Neural crest cell (in vitro differentiated cells): ENCODE measurements around the gene PLB1. TPM values are rescaled to one million over a fixed set of nuclear protein-coding genes. Genes with fewer than 3 reads are reported as not detected.

ENCODE experiments used
- DNase-seq: peaks from one replicate; pipeline ENCODE4 v3.0.0; 2021; ENCODE audit warnings: low read depth, mixed read lengths, low spot score
- H3K27ac Mint-ChIP-seq: one replicate; pipeline ENCODE4 v1.8.0; 2021; ENCODE audit warnings: mild to moderate bottlenecking, mixed read lengths; ENCODE audit not compliant: unreplicated experiment
- H3K27me3 Mint-ChIP-seq: 2 replicates; pipeline ENCODE4 v1.8.0; 2021; ENCODE audit warnings: low read depth, mild to moderate bottlenecking, mixed read lengths
- H3K36me3 Mint-ChIP-seq: 2 replicates; pipeline ENCODE4 v1.8.0; 2021; ENCODE audit warnings: low read depth, mild to moderate bottlenecking, mixed read lengths
- H3K4me1 Mint-ChIP-seq: 2 replicates; pipeline ENCODE4 v1.8.0; 2021; ENCODE audit warnings: mixed read lengths
- H3K4me3 Mint-ChIP-seq: one replicate; pipeline ENCODE4 v1.8.0; 2021; ENCODE audit warnings: mild to moderate bottlenecking, mixed read lengths
- H3K9me3 Mint-ChIP-seq: 2 replicates; pipeline ENCODE4 v1.8.0; 2021; ENCODE audit warnings: mixed read lengths
- total RNA-seq: library from RNA; stranded (reverse); gene quantifications from 2 replicates; pipeline ENCODE4 v1.2.1, GENCODE V29; 2021
- TF ChIP-seq, protein P1 (sequence below): fragments of 200-600 bp; sonication (generic); conservative IDR thresholded peaks from 2 replicates; pipeline ENCODE4 v1.5.0; 2021; ENCODE audit warnings: antibody characterized with exemption, mild to moderate bottlenecking

The PLB1 gene
- total RNA-seq, 1 donor from 2014 or later = 0.16 TPM

DNA sequence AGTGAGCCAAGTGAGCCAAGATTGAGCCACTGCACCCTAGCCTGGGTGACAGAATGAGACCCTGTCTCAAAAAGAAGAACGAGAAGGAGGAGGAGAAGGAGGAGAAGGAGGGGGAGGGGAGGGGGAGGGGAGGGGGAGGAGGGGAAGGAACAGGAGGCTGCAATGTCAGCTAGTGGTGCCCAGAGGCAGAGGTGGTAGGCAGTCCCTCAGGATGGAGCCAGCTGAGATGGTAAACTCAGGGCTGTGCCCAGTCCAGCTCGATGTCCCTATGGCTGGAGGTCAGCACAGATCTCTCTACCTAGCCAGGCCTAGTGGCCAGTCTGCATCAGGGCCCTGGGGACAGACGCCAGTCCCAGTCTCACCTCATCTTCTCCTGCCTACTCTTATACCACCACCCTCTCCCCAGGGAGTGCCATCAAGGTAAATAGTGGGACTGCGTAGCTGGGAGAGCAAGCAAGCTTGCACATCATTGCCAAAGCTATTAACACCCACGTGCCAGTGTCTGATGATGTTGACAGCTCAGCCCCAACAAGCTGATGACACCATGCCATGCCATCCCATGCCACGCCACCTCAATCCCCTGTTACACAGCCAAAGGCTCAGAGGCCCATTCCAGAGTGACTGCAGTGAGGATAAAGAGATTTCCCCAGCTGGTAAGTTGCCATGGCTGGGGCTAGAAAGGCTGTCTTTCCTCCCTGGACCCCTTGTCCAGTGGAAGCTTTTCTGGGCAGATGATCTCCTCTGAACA, 7.6 kb upstream of the PLB1 start:
- no peaks in the 10 kb centered on the region for H3K36me3 Mint-ChIP-seq
- H3K27ac Mint-ChIP-seq = no peak overlapping the region
- no peak overlapping the region for H3K4me3 Mint-ChIP-seq
- no peaks in the 10 kb centered on the region for H3K9me3 Mint-ChIP-seq
- TF ChIP-seq, protein P1, sequence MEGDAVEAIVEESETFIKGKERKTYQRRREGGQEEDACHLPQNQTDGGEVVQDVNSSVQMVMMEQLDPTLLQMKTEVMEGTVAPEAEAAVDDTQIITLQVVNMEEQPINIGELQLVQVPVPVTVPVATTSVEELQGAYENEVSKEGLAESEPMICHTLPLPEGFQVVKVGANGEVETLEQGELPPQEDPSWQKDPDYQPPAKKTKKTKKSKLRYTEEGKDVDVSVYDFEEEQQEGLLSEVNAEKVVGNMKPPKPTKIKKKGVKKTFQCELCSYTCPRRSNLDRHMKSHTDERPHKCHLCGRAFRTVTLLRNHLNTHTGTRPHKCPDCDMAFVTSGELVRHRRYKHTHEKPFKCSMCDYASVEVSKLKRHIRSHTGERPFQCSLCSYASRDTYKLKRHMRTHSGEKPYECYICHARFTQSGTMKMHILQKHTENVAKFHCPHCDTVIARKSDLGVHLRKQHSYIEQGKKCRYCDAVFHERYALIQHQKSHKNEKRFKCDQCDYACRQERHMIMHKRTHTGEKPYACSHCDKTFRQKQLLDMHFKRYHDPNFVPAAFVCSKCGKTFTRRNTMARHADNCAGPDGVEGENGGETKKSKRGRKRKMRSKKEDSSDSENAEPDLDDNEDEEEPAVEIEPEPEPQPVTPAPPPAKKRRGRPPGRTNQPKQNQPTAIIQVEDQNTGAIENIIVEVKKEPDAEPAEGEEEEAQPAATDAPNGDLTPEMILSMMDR = no peak
- DNase-seq = no peak
- no peaks in the 10 kb centered on the region for H3K4me1 Mint-ChIP-seq
- peaks cover 3% of the 10 kb centered on the region for H3K27me3 Mint-ChIP-seq

DNA sequence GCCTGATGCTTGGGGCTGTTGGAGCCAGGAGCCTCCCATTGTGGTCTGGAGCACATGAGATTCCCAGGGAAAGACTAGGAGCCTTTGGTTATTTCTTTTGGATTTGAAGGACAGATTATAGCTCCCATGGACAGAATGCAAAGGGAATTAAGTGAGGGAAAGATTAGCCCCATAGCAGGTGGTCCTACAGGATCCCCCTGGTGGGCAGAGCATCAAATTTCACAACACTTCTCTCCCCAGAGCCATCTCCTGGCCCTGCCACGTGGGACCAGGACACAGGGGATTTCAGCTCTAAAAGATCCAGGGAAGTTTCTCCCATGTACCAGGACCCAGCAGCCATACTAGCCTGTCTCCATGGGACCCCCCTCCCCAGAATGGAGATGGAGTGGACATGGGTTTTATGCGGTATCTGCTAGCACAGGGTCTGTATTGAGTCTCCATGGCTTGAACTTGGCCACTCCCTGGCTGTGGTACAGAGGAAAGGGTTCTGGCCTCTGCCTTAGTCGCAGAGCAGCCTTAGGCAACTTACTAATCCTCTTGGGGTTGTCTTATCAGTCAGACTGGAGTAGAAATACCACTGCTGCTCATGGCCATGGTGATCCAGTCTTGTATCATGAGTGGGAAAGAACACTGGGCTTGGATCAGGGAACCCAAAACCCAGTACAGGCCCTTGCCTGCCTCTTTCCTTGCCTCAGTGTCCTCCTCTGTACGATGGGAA, 6.8 kb upstream of the PLB1 start:
- Mint-ChIP-seq H3K4me1 (no peaks in the 10 kb centered on the region), H3K27ac (no peak overlapping the region), H3K4me3 (no peak overlapping the region), H3K27me3 (peaks cover 3% of the 10 kb centered on the region), H3K36me3 (no peaks in the 10 kb centered on the region), H3K9me3 (no peaks in the 10 kb centered on the region)
- DNase-seq = no peak
- TF ChIP-seq, protein P1 = no peak

DNA sequence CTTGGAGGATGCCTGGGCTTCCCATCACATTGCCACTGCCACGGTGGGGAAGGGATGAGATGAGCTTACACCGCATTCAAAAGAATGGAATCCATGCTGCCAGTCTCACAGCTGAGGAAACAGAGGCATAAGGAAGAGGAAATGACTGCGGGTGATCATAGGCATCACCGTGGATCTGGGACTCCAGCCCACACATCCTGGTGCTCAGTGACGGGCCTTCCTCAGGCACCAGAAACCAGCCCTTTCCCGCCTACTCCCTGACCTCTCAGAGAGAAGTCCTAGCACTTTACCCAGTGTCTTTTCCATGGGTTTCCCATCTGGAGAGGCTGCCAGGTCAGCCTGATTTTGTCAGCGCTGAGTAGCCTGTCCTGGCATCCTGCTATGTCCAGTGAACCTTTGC, 5.3 kb upstream of the PLB1 start:
- H3K4me3 Mint-ChIP-seq = no peak overlapping the region
- H3K27me3 Mint-ChIP-seq = peaks cover 3% of the 10 kb centered on the region
- no peaks in the 10 kb centered on the region for H3K9me3 Mint-ChIP-seq
- TF ChIP-seq, protein P1 = no peak
- H3K4me1 Mint-ChIP-seq = no peaks in the 10 kb centered on the region
- H3K27ac Mint-ChIP-seq = no peak overlapping the region
- no peak for DNase-seq
- no peaks in the 10 kb centered on the region for H3K36me3 Mint-ChIP-seq

DNA sequence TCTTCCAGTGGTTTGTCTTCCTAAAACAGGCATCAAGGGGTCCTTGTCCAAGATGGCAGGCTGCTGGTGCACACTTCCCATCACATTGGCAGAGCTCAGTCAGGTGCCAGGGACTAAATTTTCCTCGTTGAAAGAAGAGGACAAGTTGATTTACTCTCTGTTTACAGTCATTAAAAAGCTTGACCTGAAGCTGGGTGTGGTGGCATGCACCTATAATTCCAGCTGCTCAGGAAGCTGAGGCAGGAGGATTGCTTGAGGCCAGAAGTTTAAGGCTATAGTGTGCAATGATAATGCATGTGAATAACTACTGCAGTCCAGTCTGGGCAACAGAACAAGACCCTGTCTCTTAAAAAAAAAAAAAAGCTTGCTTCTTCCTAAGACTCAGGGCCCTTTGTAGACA, 3.6 kb upstream of the PLB1 start:
- TF ChIP-seq, protein P1 = no peak
- Mint-ChIP-seq H3K27me3 (peaks cover 9% of the 10 kb centered on the region), H3K36me3 (no peaks in the 10 kb centered on the region), H3K27ac (no peak overlapping the region), H3K4me3 (no peak overlapping the region), H3K4me1 (no peaks in the 10 kb centered on the region), H3K9me3 (no peaks in the 10 kb centered on the region)
- DNase-seq = no peak

- no peak for DNase-seq
- H3K4me3 Mint-ChIP-seq = no peak overlapping the region
- no peaks in the 10 kb centered on the region for H3K9me3 Mint-ChIP-seq
Observed at GRCh38 chr2:28493636-28494035, 2.2 kb upstream of the PLB1 start.

More at GRCh38 chr2:28493636-28494035, 2.2 kb upstream of the PLB1 start:
- no peak overlapping the region for H3K27ac Mint-ChIP-seq
- TF ChIP-seq, protein P1 = no peak
- no peaks in the 10 kb centered on the region for H3K36me3 Mint-ChIP-seq
- H3K27me3 Mint-ChIP-seq = peaks cover 9% of the 10 kb centered on the region
- H3K4me1 Mint-ChIP-seq = no peaks in the 10 kb centered on the region
